Measurements from ENCODE around the gene PADI4. TPM values are rescaled to one million over a fixed set of nuclear protein-coding genes. Genes with fewer than 3 reads are reported as not detected.

PADI4 gene
- total RNA-seq, 1 donor from 2014 or later, result 0.23 TPM

DNA sequence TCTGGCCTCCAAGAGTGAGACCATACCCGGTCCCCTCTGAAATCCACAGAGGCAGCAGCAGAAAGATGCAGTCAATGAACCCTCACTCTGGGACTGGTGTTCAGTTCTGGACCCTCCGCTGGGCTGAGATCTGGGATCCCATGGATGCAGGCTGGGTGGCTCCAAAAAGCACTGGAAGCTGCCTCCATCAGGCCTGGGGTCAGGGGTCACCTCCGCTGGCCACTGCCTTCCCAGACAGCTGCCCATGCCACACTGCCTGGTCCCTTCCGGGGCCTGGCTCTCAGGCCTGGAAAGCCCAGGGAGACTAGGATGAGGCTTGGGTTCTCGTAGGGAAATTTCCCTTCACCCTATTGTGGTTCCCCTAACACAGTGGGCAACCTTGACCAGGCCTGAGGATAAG lies 21.4 kb upstream of the PADI4 start:
- no peak for DNase-seq (ENCODE audit: low spot score)

DNA sequence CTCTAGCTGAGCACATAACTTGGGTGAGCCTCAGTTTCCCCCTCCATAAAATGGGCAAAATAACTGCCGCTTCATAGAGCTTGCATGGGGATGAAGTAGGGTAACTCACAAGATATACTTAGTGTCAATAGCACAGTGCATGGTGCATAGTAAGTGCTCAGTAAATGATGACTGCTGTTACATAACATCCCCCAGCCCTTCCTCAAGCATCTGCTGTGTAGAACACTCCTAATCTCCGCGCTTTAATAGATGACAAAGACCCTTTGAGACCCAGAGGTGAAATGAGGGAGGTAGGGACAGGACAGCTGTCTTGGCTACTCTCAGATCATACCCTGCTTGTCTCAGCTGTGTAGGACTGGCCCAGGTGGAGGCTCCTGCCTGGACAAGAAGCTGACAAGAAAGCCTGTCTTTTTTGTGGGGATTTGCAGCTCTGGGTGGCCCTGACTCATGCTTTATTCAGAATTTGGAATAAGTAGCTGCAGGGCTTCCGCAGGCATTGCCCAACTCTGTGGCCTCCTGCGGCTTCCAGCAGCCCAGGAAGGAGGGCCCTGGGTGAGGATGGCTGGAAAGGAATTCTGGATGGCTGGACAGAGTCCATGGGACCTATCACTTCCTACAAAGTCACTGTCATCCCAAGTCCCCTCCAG lies 20.7 kb upstream of the PADI4 start:
- DNase-seq (ENCODE audit: low spot score), result no peak

DNA sequence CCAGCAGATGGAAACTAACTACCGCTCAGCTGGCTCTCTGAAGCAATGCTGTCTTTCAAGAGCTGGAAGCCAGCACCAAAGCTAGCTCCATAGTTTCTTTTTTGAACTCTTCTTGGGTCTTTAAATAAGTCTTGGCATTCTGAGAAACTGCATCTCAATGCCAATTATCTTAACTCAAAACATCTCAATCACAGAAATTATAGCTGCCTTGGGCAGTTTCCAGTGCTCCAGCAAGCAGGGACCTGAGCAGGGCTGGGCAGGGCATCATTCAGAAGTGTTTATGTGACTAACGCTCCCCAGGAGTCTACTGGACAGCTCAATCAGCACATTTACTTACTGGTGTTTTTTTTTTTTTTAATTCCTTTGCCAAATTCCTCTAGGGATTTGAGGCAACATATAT lies 18.3 kb upstream of the PADI4 start:
- DNase-seq (ENCODE audit: low spot score), result no peak

DNA sequence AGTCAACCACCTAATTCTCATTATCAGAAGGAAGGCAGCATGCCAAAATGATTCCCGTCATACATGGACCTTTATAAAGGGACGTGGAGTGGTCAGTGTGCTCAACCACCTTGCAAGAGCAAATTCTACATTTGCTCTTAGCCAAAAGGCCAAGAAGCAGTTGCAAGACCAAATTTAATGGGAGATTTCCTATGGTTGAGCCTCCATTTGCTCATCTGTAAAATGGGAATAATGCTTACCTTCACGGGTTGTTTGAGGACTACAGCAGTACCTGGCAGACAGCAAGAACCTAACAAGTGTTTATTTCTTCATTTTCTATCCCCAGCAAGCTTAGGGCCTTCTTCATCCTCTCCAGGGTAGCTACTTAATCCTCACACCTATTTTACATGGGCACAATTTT lies 17.4 kb upstream of the PADI4 start:
- DNase-seq (ENCODE audit: low spot score), result no peak

- no peak for DNase-seq (ENCODE audit: low spot score)
Observed at GRCh38 chr1:17292299-17293160, 15.5 kb upstream of the PADI4 start.

GRCh38 chr1:17293681-17294425 lies 14.1 kb upstream of the PADI4 start:
- no peak for DNase-seq (ENCODE audit: low spot score)

- DNase-seq (ENCODE audit: low spot score), result no peak
Observed at GRCh38 chr1:17295292-17295691, 12.7 kb upstream of the PADI4 start.

DNA sequence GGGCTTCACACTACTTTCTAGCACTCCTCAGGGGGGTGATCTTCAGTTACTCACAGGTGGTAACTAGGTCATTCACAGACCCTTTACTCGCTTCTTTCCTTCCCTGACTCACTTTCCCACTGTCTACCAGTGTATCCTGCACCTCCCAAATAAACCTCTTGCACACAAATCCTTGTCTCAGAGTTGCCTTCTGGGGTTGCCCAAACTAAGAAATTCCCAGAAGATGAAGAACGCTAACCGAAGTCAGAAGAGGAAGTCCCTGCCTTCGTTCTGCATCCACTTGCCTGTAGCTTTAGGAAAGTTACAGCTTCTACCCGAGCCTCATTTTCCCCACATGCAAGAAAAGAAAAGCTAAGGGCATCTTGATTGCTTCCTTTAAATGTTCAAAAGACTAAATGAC lies 11.9 kb upstream of the PADI4 start:
- DNase-seq (ENCODE audit: low spot score), result no peak

- DNase-seq (ENCODE audit: low spot score), result peak; percentile 52
Observed at GRCh38 chr1:17297991-17298390, 10.0 kb upstream of the PADI4 start.

GRCh38 chr1:17301767-17302166 lies 6.2 kb upstream of the PADI4 start:
- DNase-seq (ENCODE audit: low spot score), result no peak

- peak; percentile 75 for DNase-seq (ENCODE audit: low spot score)
Observed at GRCh38 chr1:17304151-17304825, 3.7 kb upstream of the PADI4 start.

GRCh38 chr1:17304826-17305175 lies 3.2 kb upstream of the PADI4 start:
- no peak for DNase-seq (ENCODE audit: low spot score)

DNA sequence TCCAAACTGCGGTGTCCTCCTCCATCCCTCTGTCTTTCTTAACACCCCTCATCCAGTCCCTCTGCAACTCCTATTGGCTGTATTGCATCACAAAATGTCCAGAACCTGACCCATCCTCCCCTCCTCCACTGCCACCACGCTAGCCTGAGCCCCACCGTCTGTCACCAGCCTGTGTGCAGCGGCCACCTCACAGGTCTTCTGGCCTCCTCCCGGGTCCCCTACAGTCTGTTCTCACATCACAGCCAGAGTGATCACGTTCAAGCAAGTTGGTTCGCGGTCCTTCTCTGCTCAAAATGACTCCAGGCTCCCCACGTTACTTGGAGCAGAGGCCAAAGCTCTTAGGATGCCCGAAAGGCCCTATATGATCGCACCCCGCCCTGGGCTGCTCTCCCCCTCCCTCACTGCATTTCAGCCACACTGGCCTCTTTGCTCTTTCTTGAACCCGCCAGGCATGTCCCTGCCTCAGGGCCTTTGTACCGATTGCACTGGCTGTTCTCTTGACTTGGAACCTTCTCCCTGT lies 2.4 kb upstream of the PADI4 start:
- no peak for DNase-seq (ENCODE audit: low spot score)

DNA sequence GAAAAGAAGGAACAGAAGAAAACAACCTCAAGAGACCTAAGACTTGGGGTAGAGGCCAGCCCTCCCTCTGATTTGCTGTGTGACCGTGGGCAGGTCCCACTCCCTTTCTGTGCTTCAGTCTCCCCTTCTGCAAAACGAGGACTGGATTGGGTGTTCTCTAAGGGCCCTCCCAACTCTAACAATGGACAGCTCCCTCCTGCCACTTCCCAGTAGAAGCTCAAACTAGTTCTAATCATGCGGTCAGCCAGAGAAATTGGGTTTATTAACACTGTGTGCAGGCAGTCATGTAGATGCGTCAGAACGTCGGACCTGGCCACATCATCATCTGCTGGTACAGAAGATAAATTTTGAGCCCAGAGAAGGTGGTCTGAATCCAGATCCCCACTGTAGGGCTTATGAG lies 1.6 kb upstream of the PADI4 start:
- DNase-seq (ENCODE audit: low spot score), result no peak

- DNase-seq (ENCODE audit: low spot score), result no peak
Observed at GRCh38 chr1:17306921-17307320, 1.1 kb upstream of the PADI4 start.

GRCh38 chr1:17307329-17307728 lies 668 bp upstream of the PADI4 start:
- no peak for DNase-seq (ENCODE audit: low spot score)

DNA sequence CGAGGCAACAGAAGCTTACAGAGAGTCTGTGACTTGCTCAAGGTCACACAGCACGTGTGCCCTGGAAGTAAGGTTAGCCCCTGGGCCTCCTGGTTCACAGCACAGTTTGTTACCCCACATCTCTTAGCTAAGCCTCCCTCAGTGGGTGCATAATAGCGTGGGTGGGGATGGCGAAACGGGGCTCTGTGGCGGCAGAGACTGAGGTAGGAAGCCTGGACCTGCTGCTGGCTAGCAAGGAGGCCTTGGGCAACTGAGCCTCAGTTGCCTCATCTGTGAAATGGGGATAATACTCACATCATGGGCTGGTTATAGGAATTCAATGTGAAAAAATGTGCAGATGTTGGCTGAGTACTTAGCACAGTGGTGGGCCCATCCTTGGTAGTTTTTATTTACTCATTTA lies 596 bp downstream of the PADI4 start:
- DNase-seq (ENCODE audit: low spot score), result no peak

DNA sequence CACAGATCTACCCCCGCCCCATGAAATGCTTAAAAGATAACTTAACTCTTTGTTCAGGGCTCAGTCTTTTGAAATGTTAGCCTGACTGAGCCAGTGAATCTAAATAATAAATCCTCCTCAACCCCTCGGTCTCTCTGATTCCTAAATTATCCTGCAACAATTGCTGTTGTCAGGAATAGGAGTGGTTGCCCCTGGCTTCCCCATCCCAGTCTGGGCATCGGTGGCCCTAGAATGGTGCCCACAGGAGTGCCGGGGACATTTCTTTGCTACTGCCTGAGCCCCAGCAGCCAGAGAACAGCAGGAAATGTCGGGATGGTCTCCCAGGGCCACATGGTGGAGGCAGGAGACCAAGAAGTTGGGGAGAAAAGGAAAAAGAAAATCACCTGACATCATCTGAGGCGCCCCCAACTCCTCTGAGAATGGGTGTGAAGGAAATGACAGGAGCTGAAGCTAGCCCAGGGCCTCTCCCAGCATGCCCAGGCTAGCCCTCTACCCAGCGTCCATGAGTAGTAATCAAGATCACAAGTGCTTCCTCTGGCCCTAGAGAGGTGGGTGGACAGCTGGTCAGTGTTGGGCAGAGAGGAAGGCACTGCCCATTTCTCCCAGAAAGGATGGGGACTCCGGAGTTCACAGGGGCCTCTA lies 1.6 kb downstream of the PADI4 start:
- DNase-seq (ENCODE audit: low spot score), result no peak

DNA sequence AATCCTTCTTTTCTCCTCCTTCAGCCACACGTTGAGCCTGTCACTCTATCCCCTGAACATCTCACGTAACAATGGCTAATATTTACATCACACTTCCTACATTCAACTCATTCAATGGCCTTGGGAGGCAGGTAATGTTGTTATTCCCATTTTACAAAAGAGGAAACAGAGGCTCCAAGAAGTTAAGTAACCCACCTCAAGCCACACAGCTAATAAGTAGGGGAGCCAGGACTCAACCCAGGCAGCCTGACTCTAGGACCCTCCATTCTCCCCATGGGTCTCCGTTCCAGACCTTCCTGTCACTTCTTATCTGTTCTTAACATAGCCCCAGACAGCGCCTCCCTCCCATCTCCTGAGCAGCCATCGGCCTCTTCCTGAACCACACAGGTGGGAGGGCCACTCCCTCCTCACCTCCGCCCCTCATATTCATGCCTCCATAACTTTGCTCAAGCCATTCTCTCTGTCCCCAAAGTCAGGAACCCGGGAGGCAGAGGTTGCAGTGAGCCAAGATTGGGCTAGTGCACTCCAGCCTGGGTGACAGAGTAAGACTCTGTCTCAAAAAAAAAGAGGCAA lies 2.2 kb downstream of the PADI4 start:
- no peak for DNase-seq (ENCODE audit: low spot score)

DNA sequence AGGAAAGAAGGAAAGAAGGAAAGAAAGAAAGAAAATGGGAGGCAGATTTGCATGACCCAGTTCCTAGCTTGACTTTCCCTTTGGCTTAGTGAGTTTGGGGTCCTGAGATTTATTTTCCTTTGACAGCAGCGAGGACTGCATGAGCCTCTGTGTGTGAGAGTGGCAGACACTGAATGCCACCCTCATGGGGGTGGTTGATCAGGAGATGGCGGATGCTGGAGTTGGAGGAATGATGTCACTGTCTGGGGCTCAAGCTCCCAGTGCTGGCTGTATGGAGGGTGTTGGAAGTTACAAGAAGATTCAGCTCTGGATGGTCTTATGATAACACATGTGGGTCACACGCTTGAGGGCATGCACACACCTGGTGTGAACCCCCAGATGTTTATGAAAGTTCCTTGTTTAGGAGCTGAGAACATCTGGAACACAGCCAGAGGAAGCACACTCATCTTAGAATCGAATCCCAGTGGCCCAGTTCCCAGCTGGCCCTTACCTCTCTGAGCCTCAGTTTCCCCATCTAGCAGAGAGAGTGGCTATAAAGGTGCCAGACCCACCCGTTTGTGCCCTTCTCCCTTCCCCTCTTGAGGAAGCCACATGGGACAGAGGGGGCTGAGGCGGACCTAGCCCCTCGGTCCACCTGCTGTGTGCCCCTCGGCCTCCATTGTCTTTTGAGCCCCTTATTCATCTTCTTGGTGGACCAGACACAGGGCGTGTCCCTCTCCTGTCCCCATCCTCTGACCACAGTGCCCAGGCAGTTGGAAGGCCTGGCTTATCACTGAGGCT lies 5.7 kb downstream of the PADI4 start:
- no peak for DNase-seq (ENCODE audit: low spot score)

All from ureter (tissue), 1 donor.